Hematopoietic multipotent progenitor cell (in vitro differentiated cells): Measurements from ENCODE around the gene GALNT5. TPM values are rescaled to one million over a fixed set of nuclear protein-coding genes. Genes with fewer than 3 reads are reported as not detected.
"Not testable (repeated sequence)": the region's sequence is repeated elsewhere in the genome, so short reads cannot be mapped to it uniquely, and the experiment has no call there.

Experiments
- DNase-seq, 3 donors: peaks; one replicate each; pipeline ENCODE4 v3.0.0-alpha.2; 2011 to 2015; ENCODE audit warnings: low read depth in 2 of 3, low spot score in 2 of 3
- total RNA-seq: library from RNA; depleted of rRNA; stranded (reverse); fragments of >200 nt; gene quantifications from one replicate; pipeline ENCODE4 v1.2.3, GENCODE V29; 2012

The GALNT5 gene
- total RNA-seq, 1 donor: 0.27 TPM

- no peak for DNase-seq
Observed at GRCh38 chr2:157250836-157251235, 6.7 kb upstream of the GALNT5 start.

- DNase-seq: no peak
Observed at GRCh38 chr2:157251932-157252331, 5.6 kb upstream of the GALNT5 start.

GRCh38 chr2:157252529-157252928 is 5.0 kb upstream of the GALNT5 start:
- no peak for DNase-seq

- DNase-seq: no peak
Observed at GRCh38 chr2:157254041-157254440, 3.5 kb upstream of the GALNT5 start.

GRCh38 chr2:157255746-157256145 is 1.8 kb upstream of the GALNT5 start:
- no peak for DNase-seq

GRCh38 chr2:157256626-157257025 is 879 bp upstream of the GALNT5 start:
- DNase-seq: no peak

GRCh38 chr2:157258520-157259326 is 1.2 kb downstream of the GALNT5 start:
- DNase-seq: no peak

- DNase-seq: no peak
Observed at GRCh38 chr2:157259386-157259785, 1.9 kb downstream of the GALNT5 start.

GRCh38 chr2:157259960-157260359 is 2.5 kb downstream of the GALNT5 start:
- no peak for DNase-seq

- DNase-seq: no peak
Observed at GRCh38 chr2:157260533-157261198, 3.2 kb downstream of the GALNT5 start.

- peak in 2 of 3 donors; percentile 30 to 52 for DNase-seq
Observed at GRCh38 chr2:157261199-157261782, 3.8 kb downstream of the GALNT5 start.

GRCh38 chr2:157262248-157262647 is 4.7 kb downstream of the GALNT5 start:
- DNase-seq: no peak

GRCh38 chr2:157264099-157264498 is 6.6 kb downstream of the GALNT5 start:
- no peak for DNase-seq

- no peak for DNase-seq
Observed at GRCh38 chr2:157265825-157266224, 8.3 kb downstream of the GALNT5 start.

- DNase-seq: peak in 2 of 3 donors; percentile 15 to 66
Observed at GRCh38 chr2:157267476-157267875, 10.0 kb downstream of the GALNT5 start.

GRCh38 chr2:157269060-157269459 is 11.6 kb downstream of the GALNT5 start:
- no peak for DNase-seq

GRCh38 chr2:157269922-157270321 is 12.4 kb downstream of the GALNT5 start:
- DNase-seq: peak in 2 of 3 donors; percentile 42 to 85

- no peak for DNase-seq
Observed at GRCh38 chr2:157271590-157272203, 14.2 kb downstream of the GALNT5 start.

- DNase-seq: not testable (repeated sequence)
Observed at GRCh38 chr2:157279311-157279710, 21.8 kb downstream of the GALNT5 start.

GRCh38 chr2:157281316-157281715 is 23.8 kb downstream of the GALNT5 start:
- DNase-seq: no peak

GRCh38 chr2:157283468-157283867 is 26.0 kb downstream of the GALNT5 start:
- DNase-seq: no peak
